HG03439 (cell line): ENCODE data around the gene ATP8A1.
"Not testable (repeated sequence)": the region's sequence is repeated elsewhere in the genome, so short reads cannot be mapped to it uniquely, and the experiment has no call there.

Experiments used
- ATAC-seq: cut with Tn5 transposase; IDR thresholded peaks from one replicate; pipeline ENCODE4 v1.9.1; 2021; ENCODE audit warnings: mild to moderate bottlenecking, moderate library complexity; ENCODE audit not compliant: unreplicated experiment

Gene ATP8A1

GRCh38 chr4:42390622-42391354 lies 266.1 kb downstream of the ATP8A1 start:
- ATAC-seq, result no peak

- ATAC-seq, result no peak
Observed at GRCh38 chr4:42385516-42385915, 271.4 kb downstream of the ATP8A1 start.

DNA sequence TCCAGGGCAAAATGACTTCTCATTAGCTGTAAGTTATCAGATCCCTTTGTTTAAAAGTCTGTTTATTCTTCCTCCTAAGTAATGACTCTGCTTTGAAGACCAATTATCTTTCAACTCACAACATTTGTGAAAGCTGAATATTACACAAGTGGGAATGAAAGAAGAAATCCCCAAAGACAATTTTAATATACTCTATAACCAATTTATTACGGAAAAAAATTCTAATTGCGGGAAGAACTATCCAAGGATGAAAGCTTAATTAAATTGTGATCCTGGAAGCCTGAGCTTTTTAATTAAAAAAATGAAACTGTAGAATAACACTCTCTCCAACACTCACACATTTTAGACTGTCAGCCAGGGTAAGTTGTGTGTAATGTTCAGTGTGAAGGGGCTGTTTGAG lies 275.2 kb downstream of the ATP8A1 start:
- no peak for ATAC-seq

DNA sequence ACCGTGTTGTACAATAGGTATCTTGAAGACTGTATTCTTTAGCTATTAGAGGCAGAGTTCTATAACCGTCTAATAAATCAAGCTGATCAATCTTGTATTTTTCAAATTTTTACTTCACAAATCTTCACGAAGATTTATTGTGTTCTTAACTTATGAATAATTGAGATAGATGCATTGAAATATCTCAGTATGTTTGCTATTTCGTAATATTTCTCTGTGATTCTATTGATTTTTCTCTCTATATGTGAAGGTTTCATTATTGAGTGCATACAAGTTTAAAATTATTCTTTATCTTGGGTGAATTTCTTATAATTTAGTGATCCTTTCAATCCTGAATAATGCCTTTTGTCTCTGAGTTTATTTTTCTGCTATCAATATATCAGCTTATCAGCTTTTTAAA lies 279.4 kb downstream of the ATP8A1 start:
- ATAC-seq, result no peak

DNA sequence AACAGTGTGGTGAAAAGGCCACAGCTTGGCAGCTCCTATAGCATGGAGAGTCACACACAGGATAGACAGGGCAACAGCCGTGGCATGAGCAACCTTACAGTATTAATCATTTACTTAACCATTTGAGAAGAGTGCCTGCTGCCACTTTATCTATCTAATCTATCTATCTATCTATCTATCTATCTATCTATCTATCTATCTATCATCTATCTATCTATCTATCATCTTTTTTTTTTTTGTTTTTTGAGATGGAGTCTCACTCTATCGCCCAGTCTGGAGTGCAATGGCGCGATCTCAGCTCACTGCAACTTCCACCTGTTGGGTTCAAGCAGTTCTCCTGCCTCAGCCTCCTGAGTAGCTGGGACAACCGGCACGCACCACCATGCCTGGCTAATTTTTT lies 284.6 kb downstream of the ATP8A1 start:
- ATAC-seq, result not testable (repeated sequence)

GRCh38 chr4:42371305-42372252 lies 285.3 kb downstream of the ATP8A1 start:
- ATAC-seq, result no peak

- no peak for ATAC-seq
Observed at GRCh38 chr4:42369489-42369888, 287.4 kb downstream of the ATP8A1 start.

GRCh38 chr4:42366959-42367358 lies 289.9 kb downstream of the ATP8A1 start:
- no peak for ATAC-seq

DNA sequence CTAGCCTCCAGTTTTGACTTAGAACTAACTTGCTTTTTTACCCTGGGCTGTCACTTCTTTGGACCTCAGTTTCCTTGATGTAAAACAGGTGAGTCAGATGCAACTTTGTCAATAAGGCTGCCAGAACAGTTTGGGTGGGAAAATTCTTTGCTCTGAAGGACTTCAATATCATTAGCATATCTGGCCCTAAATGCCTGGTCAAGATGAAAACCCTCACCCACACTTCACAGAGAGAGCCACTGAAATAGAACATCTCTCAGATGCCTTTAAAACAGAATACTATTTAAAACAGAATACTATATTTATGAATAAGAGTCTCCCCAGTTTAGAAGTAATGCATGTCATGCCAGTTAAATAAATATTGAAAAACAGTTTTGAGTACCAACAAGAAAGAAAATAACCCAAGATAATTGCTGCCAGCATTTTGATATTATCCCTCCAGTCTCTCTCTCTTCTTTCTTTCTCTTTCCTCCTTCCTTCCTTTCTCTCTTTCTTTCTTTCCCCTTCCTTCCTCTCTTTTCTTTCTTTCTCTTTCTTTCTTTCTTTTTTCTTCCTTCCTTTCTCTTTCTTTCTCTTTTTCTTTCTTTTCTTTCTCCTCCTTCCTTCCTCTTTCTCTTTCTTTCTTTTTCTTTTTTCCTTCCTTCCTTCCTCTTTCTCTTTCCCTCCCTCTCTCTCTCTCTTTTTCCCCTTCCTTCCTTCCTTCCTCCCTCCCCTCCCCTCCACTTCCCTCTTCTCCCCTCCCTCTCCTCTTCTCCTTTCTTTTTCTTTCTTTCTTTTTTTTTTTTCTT lies 292.4 kb downstream of the ATP8A1 start:
- no peak for ATAC-seq

- no peak for ATAC-seq
Observed at GRCh38 chr4:42363614-42364013, 293.3 kb downstream of the ATP8A1 start.

- no peak for ATAC-seq
Observed at GRCh38 chr4:42362591-42362990, 294.3 kb downstream of the ATP8A1 start.

- ATAC-seq, result no peak
Observed at GRCh38 chr4:42361456-42361855, 295.4 kb downstream of the ATP8A1 start.

DNA sequence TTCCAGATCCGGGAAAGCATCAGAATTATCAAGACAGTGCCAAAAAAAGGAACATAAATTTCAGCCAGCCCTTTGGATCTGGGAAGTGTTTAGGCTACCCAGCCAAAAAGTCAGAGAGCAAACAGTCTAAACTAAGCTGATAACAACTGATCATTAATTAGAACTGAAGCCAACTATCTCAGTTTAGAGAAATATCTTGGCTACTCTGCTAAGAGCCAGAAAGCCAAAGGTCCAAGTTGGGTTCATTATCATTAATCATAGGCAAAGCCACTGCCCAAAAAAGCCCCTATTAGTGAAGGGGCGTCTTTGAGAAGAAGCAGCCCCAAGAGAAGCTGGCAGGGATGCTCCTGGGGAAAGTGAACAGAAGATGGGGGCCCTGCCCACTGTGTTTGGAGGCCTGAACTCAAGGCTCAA lies 296.6 kb downstream of the ATP8A1 start:
- no peak for ATAC-seq

DNA sequence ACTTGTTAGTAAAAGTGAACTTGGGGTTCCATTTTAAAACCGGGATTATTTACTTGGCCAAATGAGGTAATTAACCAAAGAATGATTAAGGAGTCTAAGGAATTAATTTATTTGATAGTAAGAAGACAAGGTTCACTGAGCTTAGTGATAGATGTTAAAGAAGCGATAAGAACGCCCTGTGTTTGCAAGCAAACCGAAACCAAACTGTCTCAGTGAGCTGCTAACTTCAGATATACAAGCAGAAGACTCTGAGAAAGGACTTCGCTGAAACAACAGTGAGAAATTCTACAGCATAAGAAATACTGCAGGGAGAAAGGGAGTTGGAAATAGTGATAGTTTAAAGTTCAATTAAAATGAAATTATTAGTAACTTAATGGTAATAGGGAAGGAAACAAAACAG lies 297.2 kb downstream of the ATP8A1 start:
- ATAC-seq, result no peak
